Rectal smooth muscle tissue (tissue), 1 donor: ENCODE measurements around the gene PCMT1.
"Not testable (repeated sequence)": the region's sequence is repeated elsewhere in the genome, so short reads cannot be mapped to it uniquely, and the experiment has no call there.

ENCODE experiments used
- H3K27ac ChIP-seq: one replicate; pipeline ENCODE4 v1.7.0; 2013; ENCODE audit warnings: low read depth, low read length, inconsistent platforms
- H3K27me3 ChIP-seq: one replicate; pipeline ENCODE4 v1.7.0; 2013; ENCODE audit warnings: low read length; ENCODE audit not compliant: control insufficient read depth, insufficient read depth
- H3K36me3 ChIP-seq: one replicate; pipeline ENCODE4 v1.7.0; 2013; ENCODE audit warnings: low read length; ENCODE audit not compliant: control insufficient read depth, insufficient read depth
- H3K4me1 ChIP-seq: one replicate; pipeline ENCODE4 v1.7.0; 2013; ENCODE audit warnings: low read length; ENCODE audit not compliant: control insufficient read depth, insufficient read depth
- H3K4me3 ChIP-seq: one replicate; pipeline ENCODE4 v1.7.0; 2013; ENCODE audit warnings: low read length
- H3K9ac ChIP-seq: one replicate; pipeline ENCODE4 v1.7.0; 2013; ENCODE audit warnings: low read length

The PCMT1 gene

DNA sequence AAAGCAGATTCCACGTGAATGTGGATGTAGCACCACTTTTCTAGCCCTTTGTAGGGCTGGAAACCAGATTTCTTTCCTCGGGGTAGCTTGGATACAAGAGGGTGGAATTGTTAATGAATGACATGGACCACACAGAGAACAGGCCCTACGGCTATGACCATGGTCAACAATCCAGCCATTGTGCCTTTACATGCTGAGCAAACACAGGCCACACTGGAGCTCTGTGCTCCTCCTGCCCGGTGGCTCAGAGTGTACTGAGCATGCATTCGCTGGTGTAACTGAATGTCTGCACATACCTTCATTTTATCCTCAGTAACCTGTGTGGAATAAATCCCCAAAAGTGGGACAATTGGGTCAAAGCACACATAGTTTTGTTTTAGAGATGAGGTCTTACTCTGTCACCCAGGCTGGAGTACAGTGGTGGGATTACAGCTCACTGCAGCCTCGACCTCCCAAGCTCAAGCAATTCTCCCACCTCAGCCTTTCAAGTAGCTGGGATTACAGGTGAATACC is 81.8 kb downstream of the PCMT1 start:
- Histone ChIP-seq H3K27me3 (no peaks in the 10 kb centered on the region), H3K36me3 (peaks cover 3% of the 10 kb centered on the region), H3K4me3 (no peak overlapping the region), H3K27ac (no peak overlapping the region), H3K4me1 (no peaks in the 10 kb centered on the region), H3K9ac (no peak overlapping the region)

- Histone ChIP-seq H3K9ac (no peak overlapping the region), H3K27me3 (no peaks in the 10 kb centered on the region), H3K4me3 (no peak overlapping the region), H3K36me3 (peaks cover 3% of the 10 kb centered on the region), H3K4me1 (no peaks in the 10 kb centered on the region), H3K27ac (no peak overlapping the region)
These were observed 84.1 kb downstream of the PCMT1 start for GRCh38 chr6:149833651-149834050.

- Histone ChIP-seq H3K4me3 (no peak overlapping the region), H3K27ac (no peak overlapping the region), H3K27me3 (no peaks in the 10 kb centered on the region), H3K9ac (no peak overlapping the region), H3K4me1 (no peaks in the 10 kb centered on the region), H3K36me3 (peaks cover 3% of the 10 kb centered on the region)
These were observed 85.3 kb downstream of the PCMT1 start for GRCh38 chr6:149834513-149835481.

- Histone ChIP-seq H3K4me3 (no peak overlapping the region), H3K27ac (no peak overlapping the region), H3K27me3 (no peaks in the 10 kb centered on the region), H3K9ac (no peak overlapping the region), H3K36me3 (no peaks in the 10 kb centered on the region), H3K4me1 (no peaks in the 10 kb centered on the region)
These were observed 91.0 kb downstream of the PCMT1 start for GRCh38 chr6:149840345-149841075.

DNA sequence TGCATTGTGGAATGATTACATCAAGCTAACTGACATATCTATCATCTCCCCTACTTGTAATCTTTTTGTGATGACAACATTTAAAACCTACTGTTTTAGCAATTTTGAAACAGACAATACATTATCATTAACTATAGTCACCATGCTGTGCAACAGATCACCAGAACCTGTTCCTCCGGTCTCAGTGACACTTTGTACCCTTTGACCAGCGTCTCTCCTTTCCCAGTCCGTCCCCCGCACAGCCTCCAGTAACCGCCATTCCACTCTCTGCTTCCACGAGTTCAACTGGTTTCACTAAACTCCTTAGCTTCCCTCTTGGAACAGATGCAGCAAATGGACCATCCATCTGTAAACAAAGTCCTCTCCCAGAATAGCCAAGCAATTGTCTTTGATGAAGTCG is 92.8 kb downstream of the PCMT1 start:
- H3K9ac ChIP-seq, result no peak overlapping the region
- no peak overlapping the region for H3K27ac ChIP-seq
- H3K4me1 ChIP-seq, result peaks cover 5% of the 10 kb centered on the region
- no peaks in the 10 kb centered on the region for H3K27me3 ChIP-seq
- no peaks in the 10 kb centered on the region for H3K36me3 ChIP-seq
- no peak overlapping the region for H3K4me3 ChIP-seq

DNA sequence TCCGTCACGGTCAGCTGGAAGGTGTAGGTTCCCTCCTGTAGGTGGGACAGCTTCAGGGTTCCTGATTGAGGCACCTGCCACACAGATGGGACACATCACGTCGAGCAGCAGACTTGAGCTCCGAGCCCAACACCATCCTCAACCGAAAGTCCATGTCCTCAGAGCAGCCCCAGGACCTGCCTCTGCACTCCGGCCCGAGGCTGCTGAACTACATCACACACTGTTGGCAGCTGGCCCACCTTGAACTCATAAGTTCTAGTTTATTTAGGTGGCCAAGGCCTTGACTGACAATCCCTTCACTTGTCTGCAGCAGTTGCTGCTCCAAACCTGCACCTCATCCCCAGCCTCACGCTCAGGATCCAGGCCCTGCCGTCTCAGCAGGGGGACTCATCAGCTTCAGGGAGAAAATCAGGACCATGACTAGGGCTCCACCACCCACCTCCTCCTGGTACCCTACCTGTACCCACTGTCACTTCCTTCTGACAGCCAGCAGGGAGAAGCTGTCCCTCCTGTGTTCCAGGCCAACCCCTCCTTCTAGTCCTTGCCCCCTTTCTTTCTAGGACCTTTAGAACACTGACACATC is 93.6 kb downstream of the PCMT1 start:
- H3K4me3 ChIP-seq, result no peak overlapping the region
- no peaks in the 10 kb centered on the region for H3K36me3 ChIP-seq
- no peak overlapping the region for H3K9ac ChIP-seq
- no peaks in the 10 kb centered on the region for H3K27me3 ChIP-seq
- no peak overlapping the region for H3K27ac ChIP-seq
- peaks cover 5% of the 10 kb centered on the region for H3K4me1 ChIP-seq

GRCh38 chr6:149844036-149844435 is 94.5 kb downstream of the PCMT1 start:
- H3K27me3 ChIP-seq, H3K27ac ChIP-seq, H3K4me3 ChIP-seq, H3K4me1 ChIP-seq, H3K9ac ChIP-seq, H3K36me3 ChIP-seq: not testable (repeated sequence)

- Histone ChIP-seq H3K9ac (no peak overlapping the region), H3K36me3 (no peaks in the 10 kb centered on the region), H3K27me3 (no peaks in the 10 kb centered on the region), H3K4me3 (no peak overlapping the region), H3K4me1 (peaks cover 5% of the 10 kb centered on the region), H3K27ac (no peak overlapping the region)
These were observed 94.9 kb downstream of the PCMT1 start for GRCh38 chr6:149844480-149844879.

- H3K27me3 ChIP-seq, result no peaks in the 10 kb centered on the region
- H3K27ac ChIP-seq, result no peak overlapping the region
- no peaks in the 10 kb centered on the region for H3K36me3 ChIP-seq
- no peak overlapping the region for H3K9ac ChIP-seq
- peaks cover 5% of the 10 kb centered on the region for H3K4me1 ChIP-seq
- H3K4me3 ChIP-seq, result no peak overlapping the region
These were observed 96.0 kb downstream of the PCMT1 start for GRCh38 chr6:149845549-149845948.

DNA sequence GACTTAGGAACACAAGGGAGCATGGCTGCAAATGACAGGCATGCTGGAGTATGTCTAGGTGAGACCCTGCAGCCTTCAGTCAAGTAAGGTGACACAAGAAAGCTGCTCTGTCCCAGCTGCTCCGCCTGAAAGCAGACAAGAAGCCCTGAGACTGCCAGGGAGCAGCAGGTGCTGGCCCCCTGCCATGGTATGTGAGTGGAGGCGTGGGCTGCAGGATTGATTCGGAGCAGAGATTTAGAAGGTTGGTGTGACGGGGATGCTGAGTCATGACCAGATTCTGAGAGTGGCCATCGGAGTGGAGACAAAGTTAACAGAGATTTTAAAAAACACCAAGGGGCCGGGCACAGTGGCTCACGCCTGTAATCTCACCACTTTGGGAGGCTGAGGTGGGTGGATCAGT is 96.8 kb downstream of the PCMT1 start:
- Histone ChIP-seq H3K27me3 (no peaks in the 10 kb centered on the region), H3K36me3 (no peaks in the 10 kb centered on the region), H3K9ac (no peak overlapping the region), H3K27ac (no peak overlapping the region), H3K4me3 (no peak overlapping the region), H3K4me1 (peaks cover 5% of the 10 kb centered on the region)

DNA sequence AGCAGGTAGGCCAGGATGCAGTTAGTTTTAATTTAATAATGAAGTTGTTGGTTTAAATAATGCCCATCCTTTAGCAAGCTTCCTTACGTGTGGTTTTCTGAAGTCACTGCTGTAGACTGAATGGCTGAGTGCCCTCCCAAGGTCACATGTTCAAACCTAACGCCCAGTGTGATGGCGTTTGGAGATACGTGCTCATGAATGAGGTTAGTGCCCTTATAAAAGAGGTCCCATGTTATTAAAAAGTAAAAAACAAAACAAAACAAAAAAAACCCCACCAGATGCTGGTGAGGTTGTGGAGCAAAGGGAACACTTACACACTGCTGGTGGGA is 98.4 kb downstream of the PCMT1 start:
- Histone ChIP-seq H3K9ac (no peak overlapping the region), H3K4me3 (no peak overlapping the region), H3K4me1 (peaks cover 5% of the 10 kb centered on the region), H3K27me3 (no peaks in the 10 kb centered on the region), H3K27ac (no peak overlapping the region), H3K36me3 (no peaks in the 10 kb centered on the region)

GRCh38 chr6:149848343-149848742 is 98.8 kb downstream of the PCMT1 start:
- H3K9ac ChIP-seq, H3K36me3 ChIP-seq, H3K4me1 ChIP-seq, H3K27ac ChIP-seq, H3K27me3 ChIP-seq, H3K4me3 ChIP-seq: not testable (repeated sequence)
